K562 (cell line): ENCODE results near the gene DYNLT2B. TPM values are rescaled to one million over a fixed set of nuclear protein-coding genes. Genes with fewer than 3 reads are reported as not detected.

Experiments
- CC2D1A ChIP-seq: fragments of 450-650 bp; IDR thresholded peaks from 2 replicates; pipeline ENCODE4 v1.6.1; 2017; ENCODE audit warnings: mild to moderate bottlenecking
- CHCHD3 ChIP-seq: fragments of 250-450 bp; sonication (Bioruptor Pico); IDR thresholded peaks from 2 replicates; pipeline ENCODE4 v2.1.2; 2022; ENCODE audit warnings: mild to moderate bottlenecking
- HNRNPLL ChIP-seq: fragments of 200-400 bp; formaldehyde crosslinking; IDR thresholded peaks from 2 replicates; pipeline ENCODE4 v1.6.1; 2017; ENCODE audit warnings: low read length, low read depth, mild to moderate bottlenecking; ENCODE audit not compliant: poor library complexity, severe bottlenecking
- MIER1 ChIP-seq: fragments of 450-650 bp; IDR thresholded peaks from 2 replicates; pipeline ENCODE4 v1.6.1; 2016; ENCODE audit warnings: antibody characterized with exemption, mild to moderate bottlenecking, low read depth
- RFX1 ChIP-seq: fragments of 450-650 bp; IDR thresholded peaks from 2 replicates; pipeline ENCODE4 v1.6.1; 2016; ENCODE audit warnings: mild to moderate bottlenecking, moderate library complexity
- TOE1 ChIP-seq, 2 experiments: fragments of 450-650 bp in 1 of 2; sonication (generic) in 1 of 2; formaldehyde crosslinking in 1 of 2; IDR thresholded peaks; 2 replicates each; pipeline versions ENCODE4 v1.7.1 to v1.8.0; 2016 to 2022; ENCODE audit warnings: borderline replicate concordance in 2 of 2, mild to moderate bottlenecking in 2 of 2, antibody characterized with exemption in 1 of 2, inconsistent platforms in 1 of 2, low read depth in 1 of 2, missing genetic modification reagents in 1 of 2, moderate library complexity in 1 of 2
- ZEB2 ChIP-seq: fragments of 450-650 bp; IDR thresholded peaks from 2 replicates; pipeline ENCODE4 v1.6.1; 2016
- ZNF778 ChIP-seq: fragments of 450-650 bp; formaldehyde crosslinking; IDR thresholded peaks from 2 replicates; pipeline ENCODE4 v1.4.0; 2020; ENCODE audit warnings: mild to moderate bottlenecking, moderate library complexity
- polyA plus RNA-seq, 8 experiments: library from polyadenylated mRNA; depleted of rRNA in 4 of 8; stranded (reverse) in 5 of 8; unstranded in 3 of 8; fragments of >200 nt; fragmentation: Nextera tagmentation in 2 of 8; fragmentation: Illumina TruSeq in 1 of 8; extraction: Ambion mirVana in 2 of 8; extraction: Trizol in 1 of 8; gene quantifications; 2 replicates each; pipeline versions ENCODE4 v1.2.1 to v1.2.3, GENCODE V29; 2011 to 2014; ENCODE audit warnings: inconsistent platforms in 1 of 8, missing spikeins in 1 of 8
- total RNA-seq, 7 experiments: library from RNA; depleted of rRNA in 6 of 7; stranded (reverse); fragments of >200 nt in 6 of 7; fragmentation: Illumina TruSeq in 2 of 7; extraction: Trizol in 2 of 7; gene quantifications; 2 replicates each; pipeline versions ENCODE4 v1.2.1 to v1.2.3, GENCODE V29; 2011 to 2021; ENCODE audit warnings: low replicate concordance in 1 of 7
- TF ChIP-seq, protein P1 (sequence below), 2 experiments: fragments of 450-650 bp; formaldehyde crosslinking in 1 of 2; IDR thresholded peaks; 2 replicates each; pipeline versions ENCODE4 v1.4.0 to v1.6.1; 2014 to 2020; ENCODE audit warnings: mild to moderate bottlenecking in 2 of 2, borderline replicate concordance in 1 of 2, low read depth in 1 of 2
- TF ChIP-seq, protein P2 (sequence below): fragments of 250-450 bp; sonication (Bioruptor Pico); IDR thresholded peaks from 2 replicates; pipeline ENCODE4 v1.4.0; 2020; ENCODE audit warnings: mild to moderate bottlenecking, moderate library complexity
- TF ChIP-seq, protein P3 (sequence below): fragments of 450-650 bp; IDR thresholded peaks from one replicate; pipeline ENCODE4 v1.6.1; 2018; ENCODE audit warnings: mild to moderate bottlenecking, moderate library complexity; ENCODE audit not compliant: partially characterized antibody
- TF ChIP-seq, protein P4 (sequence below): sonication (generic); formaldehyde crosslinking; IDR thresholded peaks from 2 replicates; pipeline ENCODE4 v1.9.0; 2022; ENCODE audit warnings: mild to moderate bottlenecking, missing genetic modification reagents

Gene DYNLT2B
- total and polyA plus RNA-seq, 9 of the 15 experiments (the other 6 are each of a cell fraction or from before 2014, with no cell fraction given) = 6.5 to 19.9 (median 8.7) TPM

DNA sequence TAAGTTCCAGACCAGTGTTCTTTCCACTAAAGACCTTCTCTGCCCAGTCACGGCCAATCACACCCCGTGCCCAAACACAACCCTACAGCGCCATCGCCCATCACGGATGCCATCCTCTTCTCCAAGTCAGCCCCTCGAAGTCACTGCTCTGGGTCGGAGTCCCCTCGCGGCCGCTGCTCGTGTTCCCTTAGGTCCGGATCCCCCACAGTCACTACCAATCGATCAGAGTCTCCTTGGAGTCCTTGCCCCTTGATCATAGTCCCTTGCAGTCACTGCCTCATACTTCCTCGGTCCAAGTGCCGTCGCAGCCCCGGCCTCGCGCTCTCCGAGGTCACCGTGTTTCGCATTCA is 31.0 kb downstream of the DYNLT2B start (continued):
- TF ChIP-seq, protein P1, sequence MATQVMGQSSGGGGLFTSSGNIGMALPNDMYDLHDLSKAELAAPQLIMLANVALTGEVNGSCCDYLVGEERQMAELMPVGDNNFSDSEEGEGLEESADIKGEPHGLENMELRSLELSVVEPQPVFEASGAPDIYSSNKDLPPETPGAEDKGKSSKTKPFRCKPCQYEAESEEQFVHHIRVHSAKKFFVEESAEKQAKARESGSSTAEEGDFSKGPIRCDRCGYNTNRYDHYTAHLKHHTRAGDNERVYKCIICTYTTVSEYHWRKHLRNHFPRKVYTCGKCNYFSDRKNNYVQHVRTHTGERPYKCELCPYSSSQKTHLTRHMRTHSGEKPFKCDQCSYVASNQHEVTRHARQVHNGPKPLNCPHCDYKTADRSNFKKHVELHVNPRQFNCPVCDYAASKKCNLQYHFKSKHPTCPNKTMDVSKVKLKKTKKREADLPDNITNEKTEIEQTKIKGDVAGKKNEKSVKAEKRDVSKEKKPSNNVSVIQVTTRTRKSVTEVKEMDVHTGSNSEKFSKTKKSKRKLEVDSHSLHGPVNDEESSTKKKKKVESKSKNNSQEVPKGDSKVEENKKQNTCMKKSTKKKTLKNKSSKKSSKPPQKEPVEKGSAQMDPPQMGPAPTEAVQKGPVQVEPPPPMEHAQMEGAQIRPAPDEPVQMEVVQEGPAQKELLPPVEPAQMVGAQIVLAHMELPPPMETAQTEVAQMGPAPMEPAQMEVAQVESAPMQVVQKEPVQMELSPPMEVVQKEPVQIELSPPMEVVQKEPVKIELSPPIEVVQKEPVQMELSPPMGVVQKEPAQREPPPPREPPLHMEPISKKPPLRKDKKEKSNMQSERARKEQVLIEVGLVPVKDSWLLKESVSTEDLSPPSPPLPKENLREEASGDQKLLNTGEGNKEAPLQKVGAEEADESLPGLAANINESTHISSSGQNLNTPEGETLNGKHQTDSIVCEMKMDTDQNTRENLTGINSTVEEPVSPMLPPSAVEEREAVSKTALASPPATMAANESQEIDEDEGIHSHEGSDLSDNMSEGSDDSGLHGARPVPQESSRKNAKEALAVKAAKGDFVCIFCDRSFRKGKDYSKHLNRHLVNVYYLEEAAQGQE (IDR thresholded peaks at IDR 0.05; ENCODE audit: borderline replicate concordance) = 0 out of 2 replicates have a peak, but pooled peaks have one; percentile 27
- TF ChIP-seq, protein P1 (CRISPR knock-in tag; IDR thresholded peaks at IDR 0.05; ENCODE audit: low read depth) = no peak
- TF ChIP-seq MIER1 = no peak
- no peak for TF ChIP-seq CHCHD3 (CRISPR knock-in tag)
- TF ChIP-seq, protein P2, sequence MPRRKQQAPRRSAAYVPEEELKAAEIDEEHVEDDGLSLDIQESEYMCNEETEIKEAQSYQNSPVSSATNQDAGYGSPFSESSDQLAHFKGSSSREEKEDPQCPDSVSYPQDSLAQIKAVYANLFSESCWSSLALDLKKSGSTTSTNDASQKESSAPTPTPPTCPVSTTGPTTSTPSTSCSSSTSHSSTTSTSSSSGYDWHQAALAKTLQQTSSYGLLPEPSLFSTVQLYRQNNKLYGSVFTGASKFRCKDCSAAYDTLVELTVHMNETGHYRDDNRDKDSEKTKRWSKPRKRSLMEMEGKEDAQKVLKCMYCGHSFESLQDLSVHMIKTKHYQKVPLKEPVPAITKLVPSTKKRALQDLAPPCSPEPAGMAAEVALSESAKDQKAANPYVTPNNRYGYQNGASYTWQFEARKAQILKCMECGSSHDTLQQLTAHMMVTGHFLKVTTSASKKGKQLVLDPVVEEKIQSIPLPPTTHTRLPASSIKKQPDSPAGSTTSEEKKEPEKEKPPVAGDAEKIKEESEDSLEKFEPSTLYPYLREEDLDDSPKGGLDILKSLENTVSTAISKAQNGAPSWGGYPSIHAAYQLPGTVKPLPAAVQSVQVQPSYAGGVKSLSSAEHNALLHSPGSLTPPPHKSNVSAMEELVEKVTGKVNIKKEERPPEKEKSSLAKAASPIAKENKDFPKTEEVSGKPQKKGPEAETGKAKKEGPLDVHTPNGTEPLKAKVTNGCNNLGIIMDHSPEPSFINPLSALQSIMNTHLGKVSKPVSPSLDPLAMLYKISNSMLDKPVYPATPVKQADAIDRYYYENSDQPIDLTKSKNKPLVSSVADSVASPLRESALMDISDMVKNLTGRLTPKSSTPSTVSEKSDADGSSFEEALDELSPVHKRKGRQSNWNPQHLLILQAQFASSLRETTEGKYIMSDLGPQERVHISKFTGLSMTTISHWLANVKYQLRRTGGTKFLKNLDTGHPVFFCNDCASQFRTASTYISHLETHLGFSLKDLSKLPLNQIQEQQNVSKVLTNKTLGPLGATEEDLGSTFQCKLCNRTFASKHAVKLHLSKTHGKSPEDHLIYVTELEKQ = no peak
- TF ChIP-seq, protein P3, sequence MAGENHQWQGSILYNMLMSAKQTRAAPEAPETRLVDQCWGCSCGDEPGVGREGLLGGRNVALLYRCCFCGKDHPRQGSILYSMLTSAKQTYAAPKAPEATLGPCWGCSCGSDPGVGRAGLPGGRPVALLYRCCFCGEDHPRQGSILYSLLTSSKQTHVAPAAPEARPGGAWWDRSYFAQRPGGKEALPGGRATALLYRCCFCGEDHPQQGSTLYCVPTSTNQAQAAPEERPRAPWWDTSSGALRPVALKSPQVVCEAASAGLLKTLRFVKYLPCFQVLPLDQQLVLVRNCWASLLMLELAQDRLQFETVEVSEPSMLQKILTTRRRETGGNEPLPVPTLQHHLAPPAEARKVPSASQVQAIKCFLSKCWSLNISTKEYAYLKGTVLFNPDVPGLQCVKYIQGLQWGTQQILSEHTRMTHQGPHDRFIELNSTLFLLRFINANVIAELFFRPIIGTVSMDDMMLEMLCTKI = no peak
- no peak for TF ChIP-seq ZNF778
- TF ChIP-seq ZEB2 = no peak
- TF ChIP-seq RFX1 = no peak
- TF ChIP-seq TOE1 (IDR thresholded peaks at IDR 0.05; ENCODE audit: borderline replicate concordance) = no peak
- TF ChIP-seq TOE1 (CRISPR knock-in tag; IDR thresholded peaks at IDR 0.05; ENCODE audit: borderline replicate concordance, low read depth) = peak; percentile 75; the same call in 1 of the 2 replicates
- no peak for TF ChIP-seq HNRNPLL
- TF ChIP-seq, protein P4, sequence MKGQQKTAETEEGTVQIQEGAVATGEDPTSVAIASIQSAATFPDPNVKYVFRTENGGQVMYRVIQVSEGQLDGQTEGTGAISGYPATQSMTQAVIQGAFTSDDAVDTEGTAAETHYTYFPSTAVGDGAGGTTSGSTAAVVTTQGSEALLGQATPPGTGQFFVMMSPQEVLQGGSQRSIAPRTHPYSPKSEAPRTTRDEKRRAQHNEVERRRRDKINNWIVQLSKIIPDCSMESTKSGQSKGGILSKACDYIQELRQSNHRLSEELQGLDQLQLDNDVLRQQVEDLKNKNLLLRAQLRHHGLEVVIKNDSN = no peak
- TF ChIP-seq CC2D1A = no peak
